ENCODE data around the gene CATSPER3. TPM values are rescaled to one million over a fixed set of nuclear protein-coding genes. Genes with fewer than 3 reads are reported as not detected.

The CATSPER3 gene
- total RNA-seq, 1 experiment from 2014 or later = 0.90 TPM

DNA sequence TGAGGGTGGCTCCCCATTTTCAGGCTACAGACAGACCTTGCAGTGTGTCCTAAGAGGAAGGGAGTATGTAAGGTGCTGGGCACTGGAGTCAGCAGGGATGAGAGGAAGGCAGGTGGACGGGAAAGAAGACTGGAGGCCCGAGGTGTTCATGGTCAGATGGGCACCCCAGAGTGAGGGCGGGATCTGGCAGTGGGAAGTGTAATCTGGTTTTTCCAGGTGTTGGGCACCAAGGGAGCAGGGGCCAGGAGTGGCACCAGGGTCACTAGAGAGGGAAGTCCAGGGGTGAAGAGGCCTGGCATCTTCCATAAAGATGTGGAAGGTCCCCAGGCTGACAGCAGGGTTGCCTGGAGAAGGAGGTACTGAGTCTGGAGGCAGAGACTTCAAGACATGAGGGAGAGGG, 36.7 kb downstream of the CATSPER3 start:
- DNase-seq (ENCODE audit: low spot score) = no peak
- CTCF ChIA-PET = no interaction called here
- Histone ChIP-seq H3K27me3 (replicated peaks; ENCODE audit: insufficient read depth, low read depth, low read length, poor library complexity) (no peaks in the 10 kb centered on the region), H3K36me3 (ENCODE audit: insufficient read depth, low read length, poor library complexity, severe bottlenecking) (no peaks in the 10 kb centered on the region), H3K9me3 (ENCODE audit: low read depth, low read length, poor library complexity, severe bottlenecking) (no peaks in the 10 kb centered on the region), H3K27ac (ENCODE audit: low read depth, low read length, poor library complexity, severe bottlenecking) (no peak overlapping the region), H3K4me3 (ENCODE audit: low read depth, low read length, poor library complexity, severe bottlenecking) (no peak overlapping the region), H3K4me1 (ENCODE audit: insufficient read depth, low read length, poor library complexity, severe bottlenecking) (no peaks in the 10 kb centered on the region)
- POLR2A ChIA-PET (ENCODE audit: low non-redundant PET) = no interaction called here
- no peak for TF ChIP-seq EZH2 (IDR thresholded peaks at IDR 0.05; ENCODE audit: borderline replicate concordance, low read depth, low read length, poor library complexity, severe bottlenecking)
- TF ChIP-seq, protein P1, sequence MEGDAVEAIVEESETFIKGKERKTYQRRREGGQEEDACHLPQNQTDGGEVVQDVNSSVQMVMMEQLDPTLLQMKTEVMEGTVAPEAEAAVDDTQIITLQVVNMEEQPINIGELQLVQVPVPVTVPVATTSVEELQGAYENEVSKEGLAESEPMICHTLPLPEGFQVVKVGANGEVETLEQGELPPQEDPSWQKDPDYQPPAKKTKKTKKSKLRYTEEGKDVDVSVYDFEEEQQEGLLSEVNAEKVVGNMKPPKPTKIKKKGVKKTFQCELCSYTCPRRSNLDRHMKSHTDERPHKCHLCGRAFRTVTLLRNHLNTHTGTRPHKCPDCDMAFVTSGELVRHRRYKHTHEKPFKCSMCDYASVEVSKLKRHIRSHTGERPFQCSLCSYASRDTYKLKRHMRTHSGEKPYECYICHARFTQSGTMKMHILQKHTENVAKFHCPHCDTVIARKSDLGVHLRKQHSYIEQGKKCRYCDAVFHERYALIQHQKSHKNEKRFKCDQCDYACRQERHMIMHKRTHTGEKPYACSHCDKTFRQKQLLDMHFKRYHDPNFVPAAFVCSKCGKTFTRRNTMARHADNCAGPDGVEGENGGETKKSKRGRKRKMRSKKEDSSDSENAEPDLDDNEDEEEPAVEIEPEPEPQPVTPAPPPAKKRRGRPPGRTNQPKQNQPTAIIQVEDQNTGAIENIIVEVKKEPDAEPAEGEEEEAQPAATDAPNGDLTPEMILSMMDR (conservative IDR thresholded peaks at IDR 0.05; ENCODE audit: low read depth, low read length) = no peak
- no TSS peak for BruUV-seq (replicated peaks)
- intact Hi-C loops (cut with micrococcal nuclease; ENCODE audit: unreplicated experiment) = no loop called here

DNA sequence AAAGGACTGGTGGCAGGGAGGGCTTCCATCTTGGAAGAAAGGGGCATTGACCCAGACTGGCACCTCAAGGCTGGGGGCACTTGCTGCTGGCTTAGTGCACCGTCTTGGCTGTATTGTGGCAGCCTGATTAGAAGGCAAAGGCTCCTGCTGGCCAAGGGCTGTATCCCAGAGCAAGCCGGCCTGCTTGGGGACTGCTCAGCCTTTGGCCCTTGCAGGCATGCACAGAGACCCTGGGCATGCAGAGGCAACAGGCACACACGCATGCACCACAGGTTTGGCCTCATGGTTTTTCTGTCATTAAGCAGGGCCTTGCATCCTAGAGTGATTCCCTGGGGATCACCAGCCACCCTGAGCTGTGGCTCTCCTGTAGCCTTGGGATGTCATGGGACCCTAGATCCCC, 37.4 kb downstream of the CATSPER3 start:
- Histone ChIP-seq H3K27me3 (replicated peaks; ENCODE audit: insufficient read depth, low read depth, low read length, poor library complexity) (no peaks in the 10 kb centered on the region), H3K36me3 (ENCODE audit: insufficient read depth, low read length, poor library complexity, severe bottlenecking) (no peaks in the 10 kb centered on the region), H3K9me3 (ENCODE audit: low read depth, low read length, poor library complexity, severe bottlenecking) (no peaks in the 10 kb centered on the region), H3K4me1 (ENCODE audit: insufficient read depth, low read length, poor library complexity, severe bottlenecking) (no peaks in the 10 kb centered on the region), H3K27ac (ENCODE audit: low read depth, low read length, poor library complexity, severe bottlenecking) (no peak overlapping the region), H3K4me3 (ENCODE audit: low read depth, low read length, poor library complexity, severe bottlenecking) (no peak overlapping the region)
- BruUV-seq (replicated peaks) = no TSS peak
- no peak for DNase-seq (ENCODE audit: low spot score)
- ChIA-PET POLR2A (ENCODE audit: low non-redundant PET) (no interaction called here), CTCF (no interaction called here)
- TF ChIP-seq, protein P1 (conservative IDR thresholded peaks at IDR 0.05; ENCODE audit: low read depth, low read length) = no peak
- no peak for TF ChIP-seq EZH2 (IDR thresholded peaks at IDR 0.05; ENCODE audit: borderline replicate concordance, low read depth, low read length, poor library complexity, severe bottlenecking)
- intact Hi-C loops (cut with micrococcal nuclease; ENCODE audit: unreplicated experiment) = no loop called here

DNA sequence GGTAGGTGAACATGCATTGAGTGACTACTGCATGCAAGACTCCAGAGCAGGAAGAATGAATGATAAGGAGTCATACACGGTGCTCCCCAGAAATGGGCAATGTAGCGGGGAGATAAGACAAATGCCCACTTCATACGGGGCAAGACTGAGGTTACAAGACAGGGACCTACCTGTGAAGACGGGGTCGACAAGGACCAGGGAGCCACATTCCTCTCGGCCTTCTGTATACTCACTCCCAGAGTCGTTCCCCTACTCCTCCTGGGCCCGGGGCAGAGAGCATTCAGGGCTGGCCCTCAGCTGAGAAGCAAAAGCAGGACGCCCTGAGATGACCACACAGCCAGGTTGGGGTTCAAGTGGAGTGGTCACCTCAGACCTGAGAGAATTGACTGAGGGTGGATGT, 39.6 kb downstream of the CATSPER3 start:
- no TSS peak for BruUV-seq (replicated peaks)
- H3K27me3 ChIP-seq (replicated peaks; ENCODE audit: insufficient read depth, low read depth, low read length, poor library complexity) = no peaks in the 10 kb centered on the region
- CTCF ChIA-PET = no interaction called here
- POLR2A ChIA-PET (ENCODE audit: low non-redundant PET) = no interaction called here
- no peak for TF ChIP-seq EZH2 (IDR thresholded peaks at IDR 0.05; ENCODE audit: borderline replicate concordance, low read depth, low read length, poor library complexity, severe bottlenecking)
- TF ChIP-seq, protein P1 (conservative IDR thresholded peaks at IDR 0.05; ENCODE audit: low read depth, low read length) = no peak
- intact Hi-C loops (cut with micrococcal nuclease; ENCODE audit: unreplicated experiment) = no loop called here
- no peak overlapping the region for H3K27ac ChIP-seq (ENCODE audit: low read depth, low read length, poor library complexity, severe bottlenecking)
- H3K9me3 ChIP-seq (ENCODE audit: low read depth, low read length, poor library complexity, severe bottlenecking) = no peaks in the 10 kb centered on the region
- no peaks in the 10 kb centered on the region for H3K4me1 ChIP-seq (ENCODE audit: insufficient read depth, low read length, poor library complexity, severe bottlenecking)
- no peaks in the 10 kb centered on the region for H3K36me3 ChIP-seq (ENCODE audit: insufficient read depth, low read length, poor library complexity, severe bottlenecking)
- H3K4me3 ChIP-seq (ENCODE audit: low read depth, low read length, poor library complexity, severe bottlenecking) = no peak overlapping the region
- DNase-seq (ENCODE audit: low spot score) = no peak

Measured in A673 (cell line).